Trophoblast cell (in vitro differentiated cells and primary cell): Measurements from ENCODE around the gene PPP1CC. TPM values are rescaled to one million over a fixed set of nuclear protein-coding genes. Genes with fewer than 3 reads are reported as not detected.

Experiments
- DNase-seq, 2 donors: peaks; one replicate each; pipeline ENCODE4 v3.0.0-alpha.2; 2016
- H2AFZ ChIP-seq: 2 replicates; pipeline ENCODE4 v1.6.1; 2013; ENCODE audit warnings: low read length, moderate library complexity, mild to moderate bottlenecking; ENCODE audit not compliant: insufficient read depth, poor library complexity
- H2AK5ac ChIP-seq: 2 replicates; pipeline ENCODE4 v1.6.1; 2013; ENCODE audit warnings: mild to moderate bottlenecking, low read length
- H2BK120ac ChIP-seq: 2 replicates; pipeline ENCODE4 v1.6.1; 2013; ENCODE audit warnings: low read length, mild to moderate bottlenecking, moderate library complexity; ENCODE audit not compliant: insufficient read depth, poor library complexity
- H2BK12ac ChIP-seq: 2 replicates; pipeline ENCODE4 v1.6.1; 2013; ENCODE audit warnings: mild to moderate bottlenecking, low read length, moderate library complexity
- H2BK5ac ChIP-seq: 2 replicates; pipeline ENCODE4 v1.6.1; 2013; ENCODE audit warnings: low read length, low read depth, moderate library complexity, mild to moderate bottlenecking; ENCODE audit not compliant: poor library complexity
- H3K14ac ChIP-seq: 2 replicates; pipeline ENCODE4 v1.6.1; 2013; ENCODE audit warnings: mild to moderate bottlenecking, low read length
- H3K18ac ChIP-seq: 2 replicates; pipeline ENCODE4 v1.6.1; 2013; ENCODE audit warnings: mild to moderate bottlenecking, low read length
- H3K23ac ChIP-seq: 2 replicates; pipeline ENCODE4 v1.6.1; 2013; ENCODE audit warnings: low read length
- H3K27ac ChIP-seq: 2 replicates; pipeline ENCODE4 v1.5.1; 2013; ENCODE audit warnings: low read depth, mild to moderate bottlenecking, inconsistent platforms, low read length, moderate library complexity
- H3K27me3 ChIP-seq: 2 replicates; pipeline ENCODE4 v1.6.1; 2013; ENCODE audit warnings: inconsistent platforms, mild to moderate bottlenecking, low read length, moderate library complexity; ENCODE audit not compliant: insufficient read depth
- H3K36me3 ChIP-seq, 2 experiments: 1 replicate in 1 of 2; 2 replicates in 1 of 2; pipeline ENCODE4 v1.6.1; 2013; ENCODE audit warnings: low read length in 2 of 2, mild to moderate bottlenecking in 2 of 2, moderate library complexity in 1 of 2; ENCODE audit not compliant: insufficient read depth in 2 of 2, control insufficient read depth in 1 of 2
- H3K4ac ChIP-seq: 2 replicates; pipeline ENCODE4 v1.6.1; 2013; ENCODE audit warnings: low read depth, mild to moderate bottlenecking, low read length, moderate library complexity
- H3K4me1 ChIP-seq, 2 experiments: 1 replicate in 1 of 2; 2 replicates in 1 of 2; pipeline ENCODE4 v1.6.1; 2013; ENCODE audit warnings: low read length in 2 of 2, mild to moderate bottlenecking in 2 of 2, moderate library complexity in 1 of 2; ENCODE audit not compliant: insufficient read depth in 2 of 2, control insufficient read depth in 1 of 2
- H3K4me2 ChIP-seq: 2 replicates; pipeline ENCODE4 v1.6.1; 2013; ENCODE audit warnings: inconsistent platforms, mild to moderate bottlenecking, low read length, moderate library complexity
- H3K4me3 ChIP-seq: 2 replicates; pipeline ENCODE4 v1.5.1; 2013; ENCODE audit warnings: mild to moderate bottlenecking, low read depth, low read length, inconsistent platforms
- H3K79me1 ChIP-seq: one replicate; pipeline ENCODE4 v1.6.1; 2013; ENCODE audit warnings: low read length
- H3K79me2 ChIP-seq: 2 replicates; pipeline ENCODE4 v1.6.1; 2013; ENCODE audit warnings: low read length, mild to moderate bottlenecking; ENCODE audit not compliant: control insufficient read depth, insufficient read depth, poor library complexity
- H3K9ac ChIP-seq: 2 replicates; pipeline ENCODE4 v1.6.1; 2013; ENCODE audit warnings: mild to moderate bottlenecking, low read length
- H3K9me3 ChIP-seq: 2 replicates; pipeline ENCODE4 v1.6.1; 2013; ENCODE audit warnings: low read depth, mild to moderate bottlenecking, control low read depth, inconsistent platforms, low read length; ENCODE audit not compliant: insufficient read depth
- H4K12ac ChIP-seq: 2 replicates; pipeline ENCODE4 v1.6.1; 2013; ENCODE audit warnings: low read depth, mild to moderate bottlenecking, low read length, moderate library complexity
- H4K8ac ChIP-seq: 2 replicates; pipeline ENCODE4 v1.6.1; 2013; ENCODE audit warnings: low read depth, mild to moderate bottlenecking, low read length, moderate library complexity
- H4K91ac ChIP-seq: one replicate; pipeline ENCODE4 v1.6.1; 2013; ENCODE audit warnings: low read depth, mild to moderate bottlenecking, low read length, moderate library complexity
- WGBS: extraction: QIAGEN DNeasy Blood & Tissue Kit; methylation state at CpG from one replicate; pipeline ENCODE4 v1.1.7; 2013; ENCODE audit warnings: missing lambda C conversion rate; ENCODE audit not compliant: insufficient read length, insufficient coverage; ENCODE audit errors: extremely low coverage; 5-methylcytosine and 5-hydroxymethylcytosine counted together
- polyA plus RNA-seq: library from polyadenylated mRNA; stranded (reverse); fragments of 200-250 nt; gene quantifications from 2 replicates; pipeline ENCODE4 v1.2.3, GENCODE V29; 2013

Gene PPP1CC
- 119 and 124 TPM in 2 replicates for polyA plus RNA-seq

DNA sequence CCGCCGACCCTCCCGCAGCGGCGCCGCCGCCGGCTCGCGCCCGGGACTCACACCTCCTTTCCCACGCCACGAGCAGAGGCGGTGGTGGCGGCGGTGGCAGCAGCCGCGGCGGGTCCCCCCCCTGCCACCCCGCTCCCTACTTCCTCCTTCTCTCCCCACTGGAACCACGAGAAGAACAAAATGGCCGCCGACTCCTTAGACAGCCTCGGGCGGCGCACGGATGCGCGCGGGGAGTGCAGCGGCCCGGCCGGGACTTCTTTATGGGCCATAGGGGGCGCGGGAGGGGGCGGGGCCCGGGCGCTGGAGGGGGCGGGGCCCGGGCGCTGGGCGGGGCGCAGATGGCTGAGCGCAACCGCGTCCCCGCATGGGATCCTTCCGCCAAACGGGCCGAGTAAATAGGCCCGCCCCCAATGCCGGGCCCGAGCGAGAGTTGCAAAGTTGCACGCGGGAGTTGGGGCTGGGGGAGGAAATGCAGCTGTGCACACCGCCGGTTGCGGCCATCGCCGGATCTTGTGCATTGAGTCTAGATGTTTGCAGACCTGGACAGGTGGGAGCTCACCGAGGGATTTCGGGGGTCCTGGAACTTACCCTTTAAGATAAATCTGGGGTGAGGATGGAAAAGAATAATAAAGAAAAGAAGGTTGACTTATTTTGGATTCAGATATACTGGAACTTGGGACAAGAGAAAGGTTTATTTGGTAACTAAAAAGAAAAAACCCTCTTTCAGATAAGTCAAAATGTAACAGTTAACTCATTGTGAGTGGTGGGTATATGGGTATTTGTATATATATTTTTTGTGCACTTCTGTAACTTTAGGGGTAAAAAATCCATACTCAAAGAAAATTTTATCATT is at the start of gene PPP1CC:
TSS of gene PPP1CC (minus strand) at position 174 of the 853 bp plus-strand sequence. CDS start 184 bp downstream, outside the sequence.
- H3K27me3 ChIP-seq = no peaks in the 10 kb centered on the region
- H3K4me1 ChIP-seq = peaks cover 4 to 7% of the 10 kb centered on the region in 2 experiments
- H3K9me3 ChIP-seq = no peaks in the 10 kb centered on the region
- peak within 1 kb of the TSS; percentile 66 for H3K4me2 ChIP-seq
- no CpG with 5 or more reads among the region's 63 CpGs for WGBS
- H4K12ac ChIP-seq = peak within 1 kb of the TSS; percentile 82
- peak within 1 kb of the TSS; percentile 90 for H4K8ac ChIP-seq
- peaks cover 2 to 4% of the 10 kb centered on the region in 2 experiments for H3K36me3 ChIP-seq
- H2BK5ac ChIP-seq = peak within 1 kb of the TSS; percentile 92
- no peak within 1 kb of the TSS for H2AK5ac ChIP-seq
- peak within 1 kb of the TSS; percentile 60 for H2BK120ac ChIP-seq
- H3K79me1 ChIP-seq = peaks cover 7% of the 10 kb centered on the region
- peaks cover 22% of the 10 kb centered on the region for H3K79me2 ChIP-seq
- peak within 1 kb of the TSS; percentile 91 for H2AFZ ChIP-seq
- H3K14ac ChIP-seq = peak within 1 kb of the TSS; percentile 98
- H3K18ac ChIP-seq = peak within 1 kb of the TSS; percentile 97
- H3K23ac ChIP-seq = no peak within 1 kb of the TSS
- peak within 1 kb of the TSS; percentile 99 for H3K9ac ChIP-seq
- peak within 1 kb of the TSS; percentile 93 for H4K91ac ChIP-seq
- peak within 1 kb of the TSS; percentile 92 for H3K4ac ChIP-seq
- peak within 1 kb of the TSS; percentile 66 for H3K27ac ChIP-seq
- peak; percentile 89 to 96 for DNase-seq
- no peak within 1 kb of the TSS for H2BK12ac ChIP-seq
- H3K4me3 ChIP-seq = peak within 1 kb of the TSS; percentile 99

DNA sequence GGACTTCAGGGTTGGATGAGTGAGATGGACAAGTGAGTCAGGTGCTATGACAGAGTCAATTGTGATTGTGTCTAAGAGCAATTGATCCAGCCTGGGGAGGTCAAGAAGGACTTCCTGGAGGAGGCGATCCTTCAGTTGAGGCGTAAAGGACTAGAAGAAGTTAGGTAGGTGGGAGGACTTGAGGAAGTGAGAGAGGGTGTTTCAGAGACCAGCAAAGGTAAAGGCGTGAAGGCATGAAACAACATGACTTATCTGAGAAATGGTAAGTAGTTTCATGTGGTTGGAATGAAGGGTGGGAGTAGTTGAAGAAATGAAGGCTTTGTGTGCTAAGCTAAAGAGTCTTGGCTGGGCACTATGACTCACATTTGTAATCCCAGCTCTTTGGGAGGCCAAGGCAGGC is 48.9 kb upstream of the PPP1CC start:
- H4K91ac ChIP-seq = no peak overlapping the region
- H2BK120ac ChIP-seq = no peak overlapping the region
- no peak overlapping the region for H3K4me2 ChIP-seq
- no peaks in the 10 kb centered on the region for H3K27me3 ChIP-seq
- no peak overlapping the region for H3K18ac ChIP-seq
- H3K9me3 ChIP-seq = peaks cover 2% of the 10 kb centered on the region
- no peak overlapping the region for H3K4me3 ChIP-seq
- H3K4ac ChIP-seq = no peak overlapping the region
- H4K12ac ChIP-seq = no peak overlapping the region
- no peak overlapping the region for H2AFZ ChIP-seq
- H4K8ac ChIP-seq = no peak overlapping the region
- no peak for DNase-seq
- no peaks in the 10 kb centered on the region for H3K79me2 ChIP-seq
- no CpG with 5 or more reads among the region's 3 CpGs for WGBS
- H3K23ac ChIP-seq = no peak overlapping the region
- H3K4me1 ChIP-seq = no peaks in the 10 kb centered on the region
- no peak overlapping the region for H3K9ac ChIP-seq
- H3K36me3 ChIP-seq = no peaks in the 10 kb centered on the region
- no peak overlapping the region for H3K27ac ChIP-seq
- no peaks in the 10 kb centered on the region for H3K79me1 ChIP-seq
- H2AK5ac ChIP-seq = no peak overlapping the region
- no peak overlapping the region for H2BK5ac ChIP-seq
- H2BK12ac ChIP-seq = no peak overlapping the region
- H3K14ac ChIP-seq = no peak overlapping the region

DNA sequence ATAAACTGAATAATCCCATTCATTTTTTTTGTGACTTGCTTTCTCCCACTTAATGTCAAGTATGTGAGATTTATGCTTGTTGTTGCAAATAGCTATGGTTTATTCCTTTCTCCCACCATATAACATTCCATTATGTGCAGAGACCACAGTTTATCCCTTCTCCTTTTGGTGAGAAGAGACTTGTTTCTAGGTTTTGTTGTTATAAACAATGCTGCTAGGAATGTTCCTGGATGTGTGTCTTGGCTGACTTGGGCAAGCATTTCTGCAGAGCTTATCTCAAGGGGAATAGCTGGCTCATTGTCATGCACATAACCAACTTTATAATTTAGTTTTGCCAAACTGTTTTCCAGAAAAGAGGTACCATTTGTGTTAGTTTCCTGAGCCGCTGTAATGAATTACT is 47.6 kb upstream of the PPP1CC start:
- H3K27me3 ChIP-seq = no peaks in the 10 kb centered on the region
- no peak overlapping the region for H4K91ac ChIP-seq
- H2AK5ac ChIP-seq = no peak overlapping the region
- H3K14ac ChIP-seq = no peak overlapping the region
- H4K12ac ChIP-seq = no peak overlapping the region
- H2BK5ac ChIP-seq = no peak overlapping the region
- no peak overlapping the region for H3K18ac ChIP-seq
- H3K4me1 ChIP-seq = no peaks in the 10 kb centered on the region
- H2BK12ac ChIP-seq = no peak overlapping the region
- no peak overlapping the region for H4K8ac ChIP-seq
- H3K27ac ChIP-seq = no peak overlapping the region
- H3K4me3 ChIP-seq = no peak overlapping the region
- no peak overlapping the region for H2BK120ac ChIP-seq
- H2AFZ ChIP-seq = no peak overlapping the region
- H3K9ac ChIP-seq = no peak overlapping the region
- H3K36me3 ChIP-seq = no peaks in the 10 kb centered on the region
- H3K79me2 ChIP-seq = no peaks in the 10 kb centered on the region
- WGBS = no CpG with 5 or more reads among the region's 1 CpG
- H3K4ac ChIP-seq = no peak overlapping the region
- no peaks in the 10 kb centered on the region for H3K9me3 ChIP-seq
- no peak overlapping the region for H3K4me2 ChIP-seq
- no peak overlapping the region for H3K23ac ChIP-seq
- no peak for DNase-seq
- no peaks in the 10 kb centered on the region for H3K79me1 ChIP-seq

GRCh38 chr12:110786012-110786411 is 43.3 kb upstream of the PPP1CC start:
- no peak overlapping the region for H3K9ac ChIP-seq
- H3K18ac ChIP-seq = no peak overlapping the region
- no peak overlapping the region for H3K14ac ChIP-seq
- no peaks in the 10 kb centered on the region for H3K79me1 ChIP-seq
- no peaks in the 10 kb centered on the region for H3K9me3 ChIP-seq
- no peak for DNase-seq
- no CpG with 5 or more reads among the region's 7 CpGs for WGBS
- no peak overlapping the region for H3K4me2 ChIP-seq
- H2AFZ ChIP-seq = no peak overlapping the region
- H2BK120ac ChIP-seq = no peak overlapping the region
- H2BK5ac ChIP-seq = no peak overlapping the region
- no peaks in the 10 kb centered on the region for H3K79me2 ChIP-seq
- no peak overlapping the region for H4K12ac ChIP-seq
- H4K91ac ChIP-seq = no peak overlapping the region
- no peak overlapping the region for H3K4me3 ChIP-seq
- no peak overlapping the region for H3K23ac ChIP-seq
- H3K4me1 ChIP-seq = no peaks in the 10 kb centered on the region
- no peak overlapping the region for H3K27ac ChIP-seq
- H4K8ac ChIP-seq = no peak overlapping the region
- no peaks in the 10 kb centered on the region for H3K36me3 ChIP-seq
- H3K4ac ChIP-seq = no peak overlapping the region
- no peak overlapping the region for H2BK12ac ChIP-seq
- no peaks in the 10 kb centered on the region for H3K27me3 ChIP-seq
- no peak overlapping the region for H2AK5ac ChIP-seq
